Measurements from ENCODE around the gene ZNF165.
"Not testable (repeated sequence)": the region's sequence is repeated elsewhere in the genome, so short reads cannot be mapped to it uniquely, and the experiment has no call there.

The ZNF165 gene

GRCh38 chr6:28089054-28089453 is 8.7 kb downstream of the ZNF165 start:
- TF ChIP-seq EZH2phosphoT487 (IDR thresholded peaks at IDR 0.05; ENCODE audit: borderline replicate concordance, low read length) = no peak
- no peak for TF ChIP-seq CTCF (IDR thresholded peaks at IDR 0.05; ENCODE audit: low read depth, low read length, poor library complexity, severe bottlenecking)
- peaks cover 26% of the 10 kb centered on the region for H3K9me3 ChIP-seq (ENCODE audit: control insufficient read depth, insufficient read depth, low read length)
- no peaks in the 10 kb centered on the region for H3K79me2 ChIP-seq (ENCODE audit: control insufficient read depth, low read length)
- no peaks in the 10 kb centered on the region for H3K4me1 ChIP-seq (ENCODE audit: control insufficient read depth, low read length)
- no peaks in the 10 kb centered on the region for H3K9me2 ChIP-seq (replicated peaks; ENCODE audit: control insufficient read depth, low read length)
- no peak overlapping the region for H3K4me3 ChIP-seq (ENCODE audit: low read length)
- H3F3A ChIP-seq (ENCODE audit: control insufficient read depth, insufficient read depth) = no peaks in the 10 kb centered on the region
- H3K27me3 ChIP-seq (ENCODE audit: control insufficient read depth, low read length) = no peaks in the 10 kb centered on the region
- peaks cover 81% of the 10 kb centered on the region for H3K36me3 ChIP-seq (ENCODE audit: control insufficient read depth, low read length)
- no peak overlapping the region for H3K27ac ChIP-seq (ENCODE audit: low read depth, low read length)
- no peaks in the 10 kb centered on the region for H4K20me1 ChIP-seq (ENCODE audit: control insufficient read depth, insufficient read depth, low read depth, low read length)
- no peak overlapping the region for H3K4me2 ChIP-seq (ENCODE audit: low read length)

GRCh38 chr6:28090917-28091586 is 10.7 kb downstream of the ZNF165 start:
- Histone ChIP-seq H3K4me1 (ENCODE audit: control insufficient read depth, low read length) (no peaks in the 10 kb centered on the region), H3K4me2 (ENCODE audit: low read length) (no peak overlapping the region), H3K27me3 (ENCODE audit: control insufficient read depth, low read length) (no peaks in the 10 kb centered on the region), H3K27ac (ENCODE audit: low read depth, low read length) (no peak overlapping the region), H3K36me3 (ENCODE audit: control insufficient read depth, low read length) (peaks cover 70% of the 10 kb centered on the region), H3F3A (ENCODE audit: control insufficient read depth, insufficient read depth) (no peaks in the 10 kb centered on the region), H4K20me1 (ENCODE audit: control insufficient read depth, insufficient read depth, low read depth, low read length) (no peaks in the 10 kb centered on the region), H3K9me3 (ENCODE audit: control insufficient read depth, insufficient read depth, low read length) (peaks cover 26% of the 10 kb centered on the region), H3K79me2 (ENCODE audit: control insufficient read depth, low read length) (no peaks in the 10 kb centered on the region), H3K4me3 (ENCODE audit: low read length) (no peak overlapping the region), H3K9me2 (replicated peaks; ENCODE audit: control insufficient read depth, low read length) (no peaks in the 10 kb centered on the region)
- TF ChIP-seq CTCF (IDR thresholded peaks at IDR 0.05; ENCODE audit: low read depth, low read length, poor library complexity, severe bottlenecking) (no peak), EZH2phosphoT487 (IDR thresholded peaks at IDR 0.05; ENCODE audit: borderline replicate concordance, low read length) (no peak)

GRCh38 chr6:28102222-28102621 is 21.9 kb downstream of the ZNF165 start:
- not testable (repeated sequence) for H3K36me3 ChIP-seq (ENCODE audit: control insufficient read depth, low read length); H3F3A ChIP-seq (ENCODE audit: control insufficient read depth, insufficient read depth); H3K4me2 ChIP-seq (ENCODE audit: low read length); H3K4me3 ChIP-seq (ENCODE audit: low read length); H3K9me3 ChIP-seq (ENCODE audit: control insufficient read depth, insufficient read depth, low read length); H3K27me3 ChIP-seq (ENCODE audit: control insufficient read depth, low read length); H3K27ac ChIP-seq (ENCODE audit: low read depth, low read length); H3K79me2 ChIP-seq (ENCODE audit: control insufficient read depth, low read length); H4K20me1 ChIP-seq (ENCODE audit: control insufficient read depth, insufficient read depth, low read depth, low read length); H3K9me2 ChIP-seq (replicated peaks; ENCODE audit: control insufficient read depth, low read length)
- H3K4me1 ChIP-seq (ENCODE audit: control insufficient read depth, low read length) = peaks cover 24% of the 10 kb centered on the region

GRCh38 chr6:28102699-28103098 is 22.3 kb downstream of the ZNF165 start:
- not testable (repeated sequence) for H3K36me3 ChIP-seq (ENCODE audit: control insufficient read depth, low read length); H3K9me3 ChIP-seq (ENCODE audit: control insufficient read depth, insufficient read depth, low read length); H3K4me2 ChIP-seq (ENCODE audit: low read length); H3K27me3 ChIP-seq (ENCODE audit: control insufficient read depth, low read length); H3F3A ChIP-seq (ENCODE audit: control insufficient read depth, insufficient read depth); H4K20me1 ChIP-seq (ENCODE audit: control insufficient read depth, insufficient read depth, low read depth, low read length); H3K4me3 ChIP-seq (ENCODE audit: low read length); H3K9me2 ChIP-seq (replicated peaks; ENCODE audit: control insufficient read depth, low read length); H3K27ac ChIP-seq (ENCODE audit: low read depth, low read length); H3K79me2 ChIP-seq (ENCODE audit: control insufficient read depth, low read length)
- peaks cover 24% of the 10 kb centered on the region for H3K4me1 ChIP-seq (ENCODE audit: control insufficient read depth, low read length)
